ENCODE data around the gene TP73.

Gene TP73

DNA sequence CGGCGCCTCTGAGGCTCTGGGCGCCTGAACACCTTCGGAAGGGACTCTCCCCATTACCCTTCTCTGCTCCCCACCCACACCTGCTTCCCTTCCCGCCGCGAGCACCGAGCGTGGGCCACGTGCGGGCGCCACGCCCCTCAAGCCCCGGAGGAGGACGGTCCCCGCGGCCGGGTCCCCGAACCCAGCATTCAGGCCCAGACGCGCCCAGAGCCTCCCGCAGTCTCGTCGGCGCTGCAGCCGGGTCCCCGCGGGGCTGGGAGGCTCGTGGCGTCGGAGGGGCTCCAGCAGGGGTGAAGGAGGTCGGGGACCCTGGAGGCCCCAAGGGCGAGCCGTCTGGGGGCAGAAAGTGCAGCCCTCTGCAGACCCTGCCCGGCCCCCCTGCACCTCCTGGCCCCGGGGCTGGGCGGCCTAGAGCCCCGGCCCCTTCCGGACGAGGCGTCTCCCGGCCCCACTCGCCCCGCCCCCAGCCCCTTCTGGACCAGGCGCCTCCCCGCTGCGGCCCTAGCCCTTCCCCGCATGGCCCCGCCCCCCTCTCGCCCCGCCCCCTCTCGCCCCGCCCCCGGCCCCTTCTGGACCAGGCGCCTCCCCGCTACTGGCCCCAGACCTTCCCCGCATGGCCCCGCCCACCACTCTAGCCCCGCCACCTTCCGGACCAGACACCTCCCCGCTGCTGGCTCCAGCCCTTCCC is 119.9 kb downstream of the TP73 start:
- peak; percentile 98 for DNase-seq

DNA sequence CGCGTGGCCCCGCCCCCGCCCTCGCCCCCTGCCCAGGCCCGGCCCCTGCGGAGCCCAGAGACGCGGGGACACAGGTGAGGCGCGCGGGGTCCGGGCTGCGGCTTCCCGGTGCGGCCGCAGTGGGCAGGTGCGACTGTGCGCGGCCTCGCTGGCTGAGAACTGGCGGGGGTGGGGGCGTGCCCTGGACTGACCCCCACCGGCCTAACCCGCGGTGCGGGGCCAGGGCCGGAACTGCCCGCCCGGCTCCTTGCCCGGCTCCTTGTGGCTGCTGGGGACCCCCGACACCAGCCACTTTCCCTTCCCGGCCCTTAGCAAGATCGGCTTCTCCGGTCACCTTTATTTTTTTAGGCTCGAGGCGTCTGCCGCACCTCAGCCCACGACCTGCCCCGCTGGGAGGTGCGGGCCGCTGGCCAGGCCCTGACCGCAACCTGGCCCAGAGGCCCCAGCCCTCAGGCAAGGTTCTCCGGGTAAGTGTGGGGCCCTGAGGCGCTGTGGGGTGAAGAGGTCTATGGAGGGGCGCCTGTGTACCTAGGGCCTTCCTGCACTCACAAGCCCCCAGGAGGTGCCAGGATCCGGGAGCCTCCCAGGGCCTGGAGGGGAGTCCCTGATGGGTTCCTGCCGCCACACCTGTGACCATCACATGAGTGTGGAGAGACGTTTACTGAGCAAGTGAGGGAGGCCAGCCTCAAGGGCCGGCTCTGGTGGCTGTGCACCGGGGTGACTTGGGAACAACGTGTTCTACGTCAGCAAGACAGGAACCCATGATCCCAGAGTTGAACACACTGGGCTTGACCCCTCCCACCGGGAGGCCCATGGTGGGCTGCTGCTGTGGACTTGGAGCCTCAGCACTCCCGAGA is 120.6 kb downstream of the TP73 start, which contains the start of gene SMIM1:
SMIM1 (plus strand) TSS at position 35 of the 857 bp plus-strand sequence. CDS start 2,625 bp downstream, outside the sequence.
- no peak for DNase-seq

DNA sequence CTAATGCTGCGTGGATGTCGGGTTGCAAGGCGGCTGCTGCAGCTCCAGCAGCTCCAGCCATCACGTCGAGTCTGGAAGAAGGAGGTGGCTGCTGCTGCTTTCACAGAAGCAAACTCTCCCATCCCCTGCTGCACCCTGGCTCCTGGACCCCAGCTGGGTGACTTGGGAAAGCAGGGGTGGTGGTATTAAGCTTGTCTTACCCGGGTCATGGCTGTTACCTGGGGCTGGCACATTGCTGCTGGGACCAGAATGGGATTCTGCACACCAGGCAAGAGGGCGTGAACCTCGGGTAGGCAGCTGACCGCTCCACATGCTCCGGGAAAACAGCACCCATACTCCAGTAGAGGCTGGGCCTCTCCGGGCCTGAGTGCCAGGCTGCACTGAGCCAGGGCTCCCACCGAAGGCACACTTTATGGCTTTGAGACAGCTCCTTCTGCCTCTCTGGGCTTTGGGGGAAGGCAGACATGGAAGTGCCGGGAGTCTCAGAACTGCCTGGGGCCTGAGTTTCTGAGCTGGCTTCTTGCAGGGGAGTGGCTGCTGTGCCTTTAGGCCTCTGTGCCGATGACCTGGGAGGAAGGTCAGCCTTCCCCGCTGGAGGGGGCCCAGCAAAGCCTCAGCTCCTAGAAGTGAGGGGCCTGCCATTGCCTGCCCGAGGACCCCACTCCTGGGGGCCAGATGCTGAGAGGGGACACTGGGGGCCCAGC is 121.4 kb downstream of the TP73 start:
- no peak for DNase-seq

DNA sequence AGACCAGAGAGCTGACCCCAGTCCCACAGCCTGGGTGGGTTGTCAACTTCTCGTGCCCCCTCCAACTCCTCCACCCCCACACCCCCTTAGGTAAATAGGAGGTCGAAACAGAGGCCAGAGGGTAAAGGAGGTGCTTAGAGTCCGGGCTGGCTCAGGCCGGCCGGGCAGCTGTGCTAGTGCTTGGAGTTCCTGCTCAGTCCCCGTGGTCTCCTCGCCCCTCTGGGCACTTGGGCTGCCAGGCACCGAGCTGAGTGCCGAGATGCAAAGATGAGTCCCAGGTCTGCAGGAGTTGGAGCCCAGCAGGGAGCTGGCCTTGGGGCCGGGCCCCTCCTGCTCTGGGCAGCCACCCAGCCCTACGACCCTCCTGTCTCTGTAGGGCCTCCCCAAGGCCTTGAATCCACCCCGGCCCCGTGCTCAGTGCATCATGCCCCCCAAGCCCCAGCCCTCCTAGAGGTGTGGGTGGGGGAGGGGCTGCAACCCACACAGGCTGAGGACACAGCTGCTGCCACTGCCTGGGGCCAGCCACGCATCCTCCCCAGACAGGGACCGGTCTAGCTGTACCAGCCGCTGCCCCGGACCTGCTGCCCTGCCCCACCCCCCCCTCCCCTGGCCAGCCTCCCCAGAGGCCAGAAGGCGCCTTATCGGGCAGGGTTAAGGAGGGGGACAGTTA is 122.1 kb downstream of the TP73 start:
- DNase-seq = no peak

DNA sequence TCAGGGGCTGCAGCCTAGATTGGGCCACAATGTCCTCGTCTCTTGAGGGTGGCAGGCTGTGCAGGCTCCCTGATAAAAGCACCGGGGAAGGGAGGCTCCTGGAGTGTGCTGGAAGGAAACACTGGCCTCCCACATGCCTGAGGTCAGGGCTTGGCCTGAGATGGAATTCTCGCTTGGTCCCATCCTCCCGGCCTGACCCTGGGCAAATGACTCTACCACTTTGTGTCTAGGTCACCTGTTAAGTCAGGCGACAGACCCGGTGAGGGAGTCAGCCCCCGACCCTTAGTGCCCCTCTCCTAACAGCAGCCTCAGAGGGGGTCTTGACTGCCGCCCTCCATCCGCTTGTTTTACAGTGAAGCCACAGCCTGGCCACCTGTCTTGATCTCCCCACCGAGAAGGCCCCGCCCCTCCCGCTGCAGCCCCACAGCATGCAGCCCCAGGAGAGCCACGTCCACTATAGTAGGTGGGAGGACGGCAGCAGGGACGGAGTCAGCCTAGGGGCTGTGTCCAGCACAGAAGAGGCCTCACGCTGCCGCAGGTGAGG is 122.7 kb downstream of the TP73 start:
- no peak for DNase-seq

DNA sequence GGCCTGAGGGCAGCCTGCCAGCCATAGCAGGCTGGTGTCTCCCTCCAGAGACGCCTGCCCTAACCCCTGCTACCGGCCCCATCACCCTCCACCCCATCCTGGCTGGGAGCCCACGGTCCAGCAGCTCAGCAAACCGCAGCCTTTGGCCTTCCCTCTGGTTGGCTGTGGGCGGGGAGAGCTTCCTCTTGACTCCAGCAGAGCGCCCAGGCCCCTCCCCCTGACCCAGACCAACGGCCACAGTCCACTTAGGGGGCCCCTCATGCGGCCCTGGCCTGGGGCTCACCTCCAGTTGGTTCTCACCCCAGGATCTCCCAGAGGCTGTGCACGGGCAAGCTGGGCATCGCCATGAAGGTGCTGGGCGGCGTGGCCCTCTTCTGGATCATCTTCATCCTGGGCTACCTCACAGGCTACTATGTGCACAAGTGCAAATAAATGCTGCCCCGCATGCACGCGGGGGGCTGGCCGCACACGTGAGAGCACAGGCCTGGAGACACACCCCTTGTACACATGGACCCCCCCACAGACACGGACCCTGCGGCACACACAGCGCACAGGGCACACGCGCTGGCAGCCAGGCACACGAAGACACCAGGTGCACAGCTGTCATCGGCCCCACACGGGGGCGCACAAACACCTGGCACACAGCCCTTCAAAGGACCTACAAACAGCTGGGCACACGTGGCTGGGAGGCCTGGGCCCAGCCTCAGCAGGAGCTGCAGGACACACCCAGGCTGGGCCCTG is 123.3 kb downstream of the TP73 start:
- DNase-seq = peak; percentile 68

DNA sequence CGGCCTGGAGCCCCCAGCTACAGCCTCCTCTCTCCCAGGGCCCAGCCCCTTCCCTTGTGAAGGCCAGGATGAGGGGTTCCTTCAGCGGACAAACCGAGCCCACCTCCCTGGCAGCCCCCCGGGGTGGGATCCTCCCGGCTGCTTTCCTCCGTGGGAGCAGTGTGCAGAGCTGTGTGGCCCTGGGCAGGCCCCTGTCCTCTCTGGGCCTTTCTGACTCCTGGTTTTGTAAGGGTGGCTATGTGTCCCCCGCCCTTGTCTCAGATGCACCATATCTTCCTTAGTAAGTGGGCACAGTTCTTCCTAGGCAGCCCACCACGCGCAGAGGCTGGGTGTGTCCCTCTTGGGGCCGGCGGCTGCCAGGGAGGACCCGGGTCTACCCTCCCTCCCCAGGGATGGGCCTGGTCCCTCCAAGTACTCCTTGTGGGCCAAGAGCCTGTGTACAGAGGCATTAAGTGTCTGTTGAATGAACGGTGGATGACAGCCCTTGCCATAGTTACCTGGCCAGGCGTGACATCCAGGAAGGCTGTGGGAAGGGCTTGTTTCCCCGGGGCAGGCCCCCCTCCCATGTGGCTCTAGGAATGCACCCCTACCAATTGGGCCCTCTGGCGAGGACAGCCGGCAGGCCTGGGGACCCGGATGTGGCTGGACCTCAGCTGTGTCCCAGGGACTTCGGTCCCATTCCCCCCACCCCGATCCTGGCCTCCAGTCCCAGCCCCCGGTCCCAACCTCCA is 124.1 kb downstream of the TP73 start:
- DNase-seq = no peak

DNA sequence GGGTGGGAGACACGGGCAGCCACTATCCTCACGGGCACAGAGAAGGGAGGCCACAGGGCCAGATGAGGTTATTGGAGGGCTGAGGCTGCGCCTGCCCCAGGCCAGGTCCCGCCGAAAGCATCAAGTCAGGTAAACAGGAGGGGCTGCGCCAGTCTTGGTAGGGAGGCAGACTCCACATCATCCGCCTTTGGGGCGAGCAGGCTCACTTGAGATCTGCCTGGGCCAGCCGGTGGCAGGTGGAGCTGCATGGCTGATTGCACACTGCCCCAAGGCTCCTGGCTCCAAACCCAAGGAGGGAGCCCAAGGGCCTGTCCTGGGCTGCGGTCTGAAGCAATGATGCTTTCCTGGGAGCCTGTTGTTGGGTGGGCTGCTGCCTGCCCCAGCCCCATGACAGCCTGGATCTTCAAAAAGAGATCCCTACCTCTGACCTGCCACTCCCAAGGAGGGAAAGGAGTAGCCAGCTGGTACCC is 124.8 kb downstream of the TP73 start:
- DNase-seq = no peak

DNA sequence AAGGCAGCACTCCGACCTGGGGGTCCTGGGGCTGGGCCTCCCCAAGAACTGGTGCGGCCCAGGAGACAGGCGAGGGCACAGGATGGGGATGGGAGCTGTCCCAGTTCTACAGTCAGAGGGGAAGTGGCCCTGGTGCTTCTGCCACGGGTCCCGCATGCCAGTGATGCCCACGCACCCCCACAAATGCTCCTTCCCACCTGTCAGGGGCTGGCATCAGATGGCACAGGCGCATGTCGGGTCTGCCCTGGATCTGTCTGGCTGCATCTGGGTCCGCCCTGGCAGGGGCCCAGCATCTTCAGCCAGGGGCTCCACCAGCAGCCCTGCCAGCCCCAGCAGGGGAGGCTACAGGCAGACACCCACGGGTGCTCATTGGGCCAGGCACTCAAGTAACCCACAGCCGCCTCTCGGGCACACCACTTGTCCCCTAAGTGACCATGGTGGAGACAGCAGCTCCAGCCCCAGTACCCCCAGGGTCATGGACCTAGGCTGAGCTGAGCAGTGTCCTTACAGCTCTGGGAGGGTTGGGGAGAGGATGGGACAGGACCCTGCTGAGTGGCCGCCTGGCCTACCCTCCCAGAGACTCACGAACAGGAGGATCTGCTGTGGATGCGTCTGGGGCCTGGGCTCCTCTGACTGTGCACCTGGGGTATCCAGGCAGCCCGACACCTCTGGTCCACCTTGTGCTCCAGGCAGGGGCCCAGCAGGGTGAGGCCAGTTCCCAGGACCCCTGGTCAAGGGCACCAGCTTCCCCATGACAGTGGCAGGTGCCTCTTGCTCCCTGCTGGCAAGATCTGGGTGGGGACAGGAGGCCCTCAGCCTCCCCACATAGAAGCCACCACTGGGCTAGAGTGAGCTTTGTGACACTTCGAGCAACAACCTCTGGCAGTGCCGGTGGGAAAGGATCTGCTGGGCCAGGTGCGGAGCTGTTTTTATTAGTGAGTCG is 125.6 kb downstream of the TP73 start:
- DNase-seq = no peak

DNA sequence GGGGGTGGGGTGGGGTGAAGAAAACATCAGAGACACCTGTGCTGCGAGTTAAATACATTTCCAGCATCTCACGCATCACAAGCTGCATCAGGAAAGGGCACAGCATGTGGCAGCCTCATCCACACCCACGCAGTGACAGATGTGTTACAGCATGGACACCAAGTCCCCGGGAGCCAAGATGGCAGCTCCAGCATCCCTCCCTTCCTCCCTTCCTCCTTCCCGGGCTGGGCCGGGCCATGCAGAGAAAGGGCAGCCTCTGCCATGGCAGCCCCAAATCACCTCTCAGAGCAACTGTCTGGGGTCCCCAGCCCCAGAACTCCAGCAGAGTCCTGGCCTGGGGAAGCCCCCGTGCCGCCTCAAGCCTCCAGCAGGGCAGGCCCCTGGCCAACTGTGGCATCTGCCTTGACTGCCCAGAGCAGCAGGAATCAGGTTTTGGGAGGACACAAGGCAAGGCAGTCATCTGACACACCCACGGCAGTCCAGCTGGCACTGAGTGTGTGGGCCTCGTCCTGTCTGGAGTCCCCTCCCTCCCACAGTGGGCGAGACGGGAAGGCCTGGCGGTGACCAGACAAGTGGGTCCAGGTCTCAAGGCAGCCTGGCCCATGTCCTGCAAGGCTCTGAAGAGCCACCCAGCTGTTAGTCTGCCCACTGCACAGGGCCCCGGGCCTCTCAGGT is 126.4 kb downstream of the TP73 start:
- DNase-seq = no peak

DNA sequence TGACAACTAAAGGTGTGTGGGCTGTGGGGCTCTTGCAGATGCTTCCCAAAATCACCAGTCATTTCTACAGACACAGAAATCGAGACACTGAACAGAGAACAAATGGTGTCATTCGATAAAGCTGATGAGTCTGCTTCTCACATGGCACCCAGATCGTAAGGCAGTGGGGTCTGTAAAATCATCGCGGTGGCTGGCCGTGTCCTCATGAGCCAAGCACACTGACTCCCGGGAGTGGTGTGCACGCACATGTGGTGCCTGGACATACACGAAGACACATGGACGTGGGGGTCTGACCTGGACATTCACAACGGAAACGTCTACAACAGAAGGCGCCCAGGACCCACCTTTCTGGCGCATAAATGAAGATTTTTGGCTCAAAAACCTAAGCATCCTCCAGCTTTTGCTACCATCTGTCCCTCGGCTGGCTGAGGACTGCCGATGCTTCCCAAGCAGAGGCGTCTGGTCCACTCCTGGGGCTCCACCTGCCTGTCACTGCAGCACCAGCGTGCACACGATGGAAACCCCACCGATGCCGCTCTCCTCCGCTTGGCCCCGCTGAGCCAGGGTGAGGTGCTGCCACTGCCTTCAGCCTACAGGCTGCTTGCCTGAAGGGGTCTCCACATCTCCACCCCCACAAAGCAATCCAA is 127.1 kb downstream of the TP73 start:
- DNase-seq = no peak

DNA sequence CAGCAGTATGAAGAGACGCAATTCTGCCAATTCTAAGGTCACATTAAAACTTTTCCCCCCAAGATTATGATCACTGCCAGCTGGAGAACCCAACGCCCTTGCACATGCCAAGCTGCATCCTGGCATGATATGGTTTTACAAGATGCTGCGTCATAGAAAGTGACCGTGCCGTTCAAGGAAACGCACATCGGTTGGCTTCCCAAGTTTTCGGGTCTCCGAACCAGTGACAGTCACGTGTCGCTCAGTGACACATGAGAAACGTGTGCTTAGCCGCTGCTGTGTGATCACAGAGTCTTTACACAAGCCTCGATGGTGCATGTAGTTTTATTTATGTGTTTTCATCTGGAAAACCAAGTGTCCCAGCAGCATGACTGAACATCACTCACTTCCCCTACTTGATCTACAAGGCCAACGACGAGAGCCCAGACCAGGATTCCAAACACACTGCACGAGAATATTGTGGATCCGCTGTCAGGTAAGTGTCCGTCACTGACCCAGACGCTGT is 127.6 kb downstream of the TP73 start:
- no peak for DNase-seq

DNA sequence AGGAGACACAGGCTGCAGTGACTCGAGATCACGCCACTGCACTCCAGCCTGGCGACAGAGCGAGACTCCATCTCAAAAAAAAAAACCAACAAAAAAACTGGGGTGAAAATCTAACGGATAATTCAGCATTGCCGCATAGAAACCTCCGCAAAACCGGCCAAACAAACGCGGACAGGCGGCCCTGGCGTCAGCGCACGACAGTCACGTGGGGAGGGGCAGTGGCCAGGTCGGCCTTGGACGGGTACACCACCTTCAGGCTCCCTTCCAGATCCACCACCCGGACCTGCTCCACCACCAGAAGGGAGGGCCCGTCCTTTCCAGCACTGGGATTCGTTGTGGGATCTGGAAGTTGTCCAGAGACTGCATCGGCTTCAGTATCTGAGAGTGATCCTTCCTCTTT is 128.6 kb downstream of the TP73 start:
- no peak for DNase-seq

DNA sequence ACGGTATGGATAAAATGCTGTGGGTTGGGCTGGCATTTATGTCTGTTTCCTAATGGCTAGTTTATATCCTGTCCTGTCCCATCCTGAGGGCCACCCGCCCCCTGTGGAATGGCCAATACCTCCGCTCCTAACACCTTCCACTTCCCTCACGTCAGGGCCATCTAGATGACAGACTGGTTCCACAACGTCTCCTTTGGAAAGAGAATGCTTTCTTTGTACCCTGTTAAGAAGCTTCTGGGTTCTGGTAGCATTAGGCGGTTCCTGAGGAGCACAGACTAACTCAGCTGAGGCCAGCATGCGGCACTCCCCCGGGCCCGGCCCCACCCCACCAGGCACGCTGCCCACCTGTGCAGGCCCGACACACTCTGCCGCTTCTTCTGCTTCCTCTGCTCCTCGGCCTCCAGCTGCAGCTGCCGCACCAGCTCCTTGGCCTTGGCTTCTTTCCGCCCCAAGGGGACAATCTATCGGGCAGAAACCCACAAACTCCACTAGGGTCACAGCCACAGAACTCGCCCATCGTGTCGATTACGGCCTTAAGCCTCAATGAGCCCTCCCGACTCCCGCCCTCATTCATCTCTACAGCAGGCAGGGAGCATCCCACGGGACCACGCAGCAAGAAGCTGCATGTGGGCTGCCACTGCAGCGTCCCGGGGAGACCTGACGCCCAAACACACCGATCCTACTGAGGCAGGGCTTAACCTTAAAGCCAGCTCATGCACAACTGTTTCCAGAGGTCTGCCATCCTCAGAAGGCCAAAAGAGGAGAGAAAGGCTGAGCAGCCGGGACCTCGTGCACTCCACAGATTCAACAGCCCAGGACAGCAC is 131.5 kb downstream of the TP73 start:
- no peak for DNase-seq

DNA sequence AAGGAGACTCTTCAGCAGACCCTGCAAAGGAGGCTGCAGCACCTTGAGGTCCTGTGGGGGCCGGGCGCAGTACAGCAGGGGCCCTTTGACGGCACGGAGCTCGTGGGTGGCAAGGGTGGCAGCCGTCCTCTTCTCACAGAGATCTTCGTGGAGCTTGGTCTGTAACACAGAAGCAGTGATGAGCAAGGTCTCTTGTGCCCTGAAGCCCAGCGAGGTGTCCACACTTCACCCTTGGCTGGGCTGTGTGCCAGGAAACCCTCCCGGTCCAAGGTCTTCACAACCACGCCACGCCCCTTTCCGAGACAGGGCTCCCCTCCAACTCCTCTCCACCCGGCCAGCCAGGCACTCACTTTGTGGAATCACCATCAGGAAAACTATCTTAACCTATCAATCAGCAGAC is 132.7 kb downstream of the TP73 start:
- DNase-seq = no peak

DNA sequence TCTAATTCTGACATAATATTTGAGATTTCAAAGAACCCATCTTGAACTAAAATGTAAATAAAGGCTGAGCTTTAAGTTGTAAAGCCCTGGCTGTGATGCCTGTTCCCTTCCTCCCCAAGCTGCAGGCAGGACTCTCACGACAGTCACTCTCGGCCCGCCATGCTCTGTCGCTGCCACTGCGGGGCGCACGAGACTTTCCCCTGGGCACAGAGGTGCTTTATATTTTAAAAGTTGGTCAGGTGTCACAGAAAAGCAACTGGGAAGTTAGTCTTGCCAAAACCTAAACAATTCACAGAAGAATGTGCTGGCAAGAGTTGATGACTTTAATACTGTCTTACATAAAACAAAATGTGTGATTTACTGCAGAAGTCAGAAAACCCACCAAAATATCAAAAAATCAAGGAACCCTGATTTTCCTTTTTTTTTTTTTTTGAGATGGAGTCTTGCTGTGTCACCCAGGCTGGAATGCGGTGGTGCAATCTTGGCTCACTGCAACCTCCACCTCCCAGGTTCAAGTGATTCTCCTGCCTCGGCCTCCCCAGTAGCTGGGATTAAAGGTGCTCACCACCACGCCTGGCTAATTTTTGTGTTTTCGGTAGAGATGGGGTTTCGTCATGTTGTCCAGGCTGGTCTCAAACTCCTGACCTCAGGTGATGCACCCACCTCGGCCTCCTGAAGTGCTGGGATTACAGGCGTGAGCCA is 133.3 kb downstream of the TP73 start:
- no peak for DNase-seq
